NCI-H748 treated with DMSO at 0.1 percent for 48 hours (cell line): Measurements from ENCODE around the gene AATK.

Experiments used
- DNase-seq: peaks from one replicate; lab custom pipeline; 2025; lab: John Stamatoyannopoulos, UW

AATK gene

DNA sequence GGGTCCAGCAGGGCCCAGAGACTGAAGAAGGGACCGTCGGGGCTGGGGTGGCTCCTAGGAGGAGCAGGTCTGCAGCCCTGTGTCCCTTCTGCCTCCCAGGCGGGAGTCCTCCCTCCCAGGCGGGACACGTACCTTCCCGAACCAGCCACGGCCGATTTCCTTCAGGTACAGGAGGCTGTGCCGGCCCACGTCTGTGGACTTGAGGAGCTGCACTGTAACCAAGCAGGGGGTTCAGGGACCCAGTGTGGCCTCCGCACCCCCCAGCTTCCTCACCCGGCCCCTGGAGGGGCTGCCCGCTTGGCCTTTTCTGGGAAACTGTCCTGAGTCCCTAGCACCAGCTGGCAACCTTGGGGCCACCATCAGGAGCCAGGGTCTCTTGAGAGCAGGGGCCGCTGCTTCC is 37.7 kb downstream of the AATK start:
- no peak for DNase-seq

DNA sequence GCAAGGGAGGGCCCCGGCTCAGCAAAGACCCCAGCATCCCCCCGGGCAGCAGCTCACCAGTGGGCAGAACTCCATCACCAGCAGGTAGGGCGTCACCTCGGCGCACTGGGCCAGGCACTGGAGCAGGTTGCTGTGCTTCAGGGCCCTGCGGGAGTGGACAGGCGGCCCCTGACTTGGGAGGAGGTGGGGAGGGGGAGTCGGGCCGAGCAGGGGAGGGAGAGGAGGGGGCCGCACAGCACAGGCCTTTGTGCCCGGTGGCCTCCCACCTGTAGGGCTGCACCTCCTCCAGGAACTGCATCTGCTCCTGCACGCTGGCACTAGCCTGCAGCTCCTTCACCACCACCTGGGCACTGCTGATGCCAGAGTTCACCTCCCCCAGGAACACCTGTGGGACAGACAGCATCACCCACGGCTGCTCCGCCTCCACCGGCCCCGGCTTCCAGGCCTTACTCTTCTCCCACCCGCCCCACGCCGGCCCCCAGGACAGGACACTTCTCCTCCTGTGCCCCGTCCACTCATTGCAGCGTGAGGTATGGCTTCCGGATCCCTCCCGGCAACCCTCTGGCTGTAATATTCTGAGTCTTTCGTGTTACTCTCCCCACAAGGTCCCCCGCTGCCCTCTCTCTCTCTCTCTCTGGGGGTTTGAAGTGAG is 38.4 kb downstream of the AATK start:
- DNase-seq: no peak

DNA sequence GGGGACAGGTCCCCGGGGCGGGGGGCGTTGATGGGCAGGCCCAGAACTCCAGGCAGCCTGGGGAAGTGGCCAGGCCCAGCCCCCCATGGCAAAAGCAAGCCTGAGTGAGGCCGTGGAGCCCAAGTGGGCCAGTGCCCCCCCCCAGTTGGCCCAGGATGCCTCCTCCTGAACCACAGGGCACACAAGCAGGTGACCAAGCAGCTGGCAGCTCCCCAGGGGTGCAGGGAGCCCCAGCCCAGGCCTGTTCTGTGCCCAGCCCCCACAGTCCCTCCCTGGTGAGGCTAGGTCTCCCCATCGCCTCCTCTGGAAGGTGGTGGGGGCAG is 38.9 kb downstream of the AATK start:
- DNase-seq: no peak

DNA sequence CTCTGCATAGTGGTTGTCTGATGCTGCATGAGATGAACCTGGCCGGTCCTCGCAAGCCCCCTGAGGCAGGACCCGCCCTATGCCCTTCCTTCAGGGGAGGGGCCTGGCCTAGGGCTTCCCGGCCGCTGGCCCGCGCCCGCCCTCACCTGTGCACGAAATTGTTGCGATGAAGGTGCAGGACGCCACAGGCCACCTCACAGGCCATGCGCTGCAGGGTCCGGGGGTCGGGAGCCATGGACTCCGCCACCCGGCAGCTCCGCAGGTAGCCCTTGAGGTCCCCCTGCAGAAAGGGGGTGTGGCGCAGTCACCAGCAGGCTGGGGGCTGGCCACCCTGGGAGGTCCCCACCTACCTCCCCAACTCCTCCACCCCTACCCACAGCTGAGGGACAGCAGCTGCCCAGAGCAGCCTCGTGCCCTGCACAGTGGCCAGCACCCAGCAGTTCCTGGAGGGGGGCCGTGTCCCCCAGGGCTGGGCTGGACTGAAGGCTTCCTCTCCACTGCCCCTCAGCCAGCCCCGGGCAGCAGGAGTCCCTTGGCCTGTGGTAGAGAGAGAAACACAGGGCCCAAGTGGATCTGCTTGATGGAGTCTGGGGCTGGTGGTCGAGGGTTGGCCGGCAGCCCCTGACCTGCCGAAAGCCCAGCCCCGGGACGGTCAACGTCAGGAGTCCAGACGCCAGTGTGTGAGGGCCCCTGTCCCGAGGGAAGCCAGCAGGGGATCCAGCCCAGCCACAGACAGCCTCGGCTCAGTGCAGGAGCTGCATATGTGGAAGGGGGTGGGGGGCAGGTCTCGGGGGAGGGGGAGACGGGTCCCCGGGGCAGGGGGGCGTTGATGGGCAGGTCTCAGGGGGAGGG is 39.5 kb downstream of the AATK start:
- no peak for DNase-seq

DNA sequence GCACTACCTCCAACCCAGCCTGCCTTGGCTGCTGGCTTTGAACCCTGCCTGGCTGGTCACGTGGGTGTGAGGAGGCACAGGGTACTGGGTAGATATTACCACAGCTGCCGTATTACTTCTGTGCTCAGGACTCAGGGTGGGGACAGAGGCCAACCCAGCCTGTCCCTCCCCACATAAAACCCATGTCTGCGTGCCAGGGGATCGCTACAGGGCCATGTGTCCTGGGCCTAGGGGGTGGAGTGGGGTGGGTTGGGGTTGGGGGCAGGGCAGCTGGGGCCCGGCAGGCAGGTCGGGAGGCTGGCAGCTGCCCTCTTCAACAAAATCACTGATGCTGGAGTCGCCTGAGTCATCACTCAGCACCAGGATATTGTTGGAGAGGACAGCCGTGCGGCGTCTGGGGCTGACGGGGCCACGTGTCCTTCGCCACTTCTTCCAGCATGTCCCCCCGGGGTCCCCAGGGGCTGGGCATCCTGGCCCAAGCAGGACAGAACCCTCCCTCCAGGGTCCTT is 40.4 kb downstream of the AATK start:
- DNase-seq: no peak

DNA sequence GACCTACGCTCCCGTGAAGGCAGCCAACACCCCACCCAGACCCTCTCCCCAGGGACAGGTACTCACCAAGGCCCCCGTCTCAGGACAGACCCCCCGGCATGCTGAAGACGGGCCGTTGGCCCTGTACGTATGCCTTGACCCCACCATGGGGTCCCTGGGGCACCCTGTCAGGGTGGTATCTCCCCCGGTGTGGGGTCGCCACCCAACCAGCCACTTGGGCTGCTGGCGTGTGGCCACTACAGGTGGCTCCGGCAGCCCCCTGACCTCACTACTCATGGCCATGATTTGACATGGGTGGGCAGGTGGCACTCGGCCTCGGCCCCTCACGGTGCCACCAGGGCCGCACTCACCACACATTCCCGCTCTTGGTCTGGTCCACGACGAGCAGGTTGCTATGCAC is 41.6 kb downstream of the AATK start:
- no peak for DNase-seq

DNA sequence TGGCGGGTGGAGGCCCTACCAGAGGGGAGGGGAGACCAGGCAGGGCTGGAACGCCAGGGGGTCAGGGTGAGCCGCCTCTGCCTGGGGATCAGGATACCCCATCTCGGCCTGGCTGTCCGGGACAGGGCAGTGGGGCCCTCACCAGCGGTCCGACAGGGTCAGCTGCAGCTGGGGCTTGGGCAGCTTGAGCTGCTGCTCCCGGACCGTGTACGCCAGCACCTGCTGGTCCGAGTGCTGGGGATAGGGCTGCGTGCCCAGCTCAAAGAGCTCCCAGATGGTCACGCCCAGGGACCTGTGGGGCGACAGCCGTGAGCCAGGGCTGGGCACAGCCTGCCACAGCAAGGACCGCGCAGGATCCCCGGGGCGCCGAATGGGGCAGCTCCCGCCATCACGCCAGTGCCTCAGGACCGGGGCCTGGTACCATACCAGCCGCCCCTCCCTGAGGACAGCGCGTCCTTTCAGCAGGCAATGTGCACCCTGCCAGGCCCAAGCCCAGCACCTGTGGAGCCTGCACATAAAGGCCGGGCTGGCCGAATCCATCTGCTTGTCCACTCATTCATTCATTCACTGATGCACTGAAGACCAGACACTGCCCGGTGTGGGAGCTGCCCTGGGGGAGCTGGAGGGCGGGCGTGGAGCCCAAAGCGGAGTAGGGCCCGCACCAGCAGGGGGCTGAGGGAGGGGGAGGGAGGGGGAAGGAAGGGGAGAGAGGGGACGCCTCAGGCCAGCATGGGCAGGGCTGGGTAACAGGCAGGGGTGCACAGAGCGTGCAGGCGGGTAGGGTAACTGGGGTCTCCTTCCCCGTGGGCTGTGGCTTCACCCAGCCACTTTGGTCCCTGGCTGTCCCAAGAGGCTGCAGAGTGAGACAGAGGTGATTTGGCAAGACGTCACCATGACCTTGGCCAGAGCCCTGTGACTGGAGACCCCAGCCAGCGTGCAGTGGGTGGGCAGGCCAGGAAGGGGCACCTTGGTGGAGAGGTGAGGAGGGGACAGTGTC is 42.7 kb downstream of the AATK start:
- DNase-seq: no peak

DNA sequence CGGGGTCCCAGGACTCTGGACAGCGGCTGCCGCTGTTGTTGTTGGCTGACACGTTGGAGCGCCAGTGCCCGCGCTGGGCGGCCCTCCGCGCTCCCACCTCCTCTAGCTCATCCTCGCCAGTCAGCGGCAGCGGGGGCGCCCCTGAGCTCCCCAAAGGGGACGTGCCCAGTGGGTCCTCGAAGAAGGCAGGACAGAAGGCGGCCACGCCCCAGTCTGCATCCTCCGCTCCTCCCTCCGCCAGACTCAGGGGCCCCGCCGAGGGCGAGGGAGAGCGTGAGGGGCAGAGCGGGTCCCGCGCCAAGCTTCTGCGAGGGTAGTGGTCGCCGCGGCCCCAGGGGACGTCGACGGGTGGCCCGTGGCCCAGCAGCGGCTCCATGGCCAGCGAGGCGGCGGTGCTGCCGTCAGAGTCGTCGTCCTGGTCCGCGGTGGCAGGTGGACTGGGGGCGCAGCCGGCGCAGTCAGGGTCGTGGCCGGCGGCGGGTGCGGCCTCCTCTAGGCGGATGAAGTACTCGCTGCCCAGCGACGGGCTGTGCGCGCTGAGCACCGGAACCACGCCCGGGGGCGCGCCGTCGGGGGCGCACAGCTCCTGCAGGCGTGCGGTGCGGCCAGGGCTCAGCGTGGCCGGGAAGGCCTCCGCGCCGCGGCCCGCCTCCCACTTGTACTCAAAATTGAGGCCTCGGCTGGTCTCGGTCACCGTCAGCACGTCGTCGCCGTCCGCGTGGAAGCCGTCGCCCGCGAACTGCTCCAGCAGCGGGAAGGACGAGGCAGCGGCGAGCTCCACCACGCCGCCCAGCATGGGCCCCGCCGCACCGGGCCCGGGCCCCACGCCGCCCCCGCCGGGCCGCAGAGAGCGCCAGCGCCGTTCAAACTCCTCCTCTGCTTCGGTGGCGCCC is 43.9 kb downstream of the AATK start:
- DNase-seq: no peak

DNA sequence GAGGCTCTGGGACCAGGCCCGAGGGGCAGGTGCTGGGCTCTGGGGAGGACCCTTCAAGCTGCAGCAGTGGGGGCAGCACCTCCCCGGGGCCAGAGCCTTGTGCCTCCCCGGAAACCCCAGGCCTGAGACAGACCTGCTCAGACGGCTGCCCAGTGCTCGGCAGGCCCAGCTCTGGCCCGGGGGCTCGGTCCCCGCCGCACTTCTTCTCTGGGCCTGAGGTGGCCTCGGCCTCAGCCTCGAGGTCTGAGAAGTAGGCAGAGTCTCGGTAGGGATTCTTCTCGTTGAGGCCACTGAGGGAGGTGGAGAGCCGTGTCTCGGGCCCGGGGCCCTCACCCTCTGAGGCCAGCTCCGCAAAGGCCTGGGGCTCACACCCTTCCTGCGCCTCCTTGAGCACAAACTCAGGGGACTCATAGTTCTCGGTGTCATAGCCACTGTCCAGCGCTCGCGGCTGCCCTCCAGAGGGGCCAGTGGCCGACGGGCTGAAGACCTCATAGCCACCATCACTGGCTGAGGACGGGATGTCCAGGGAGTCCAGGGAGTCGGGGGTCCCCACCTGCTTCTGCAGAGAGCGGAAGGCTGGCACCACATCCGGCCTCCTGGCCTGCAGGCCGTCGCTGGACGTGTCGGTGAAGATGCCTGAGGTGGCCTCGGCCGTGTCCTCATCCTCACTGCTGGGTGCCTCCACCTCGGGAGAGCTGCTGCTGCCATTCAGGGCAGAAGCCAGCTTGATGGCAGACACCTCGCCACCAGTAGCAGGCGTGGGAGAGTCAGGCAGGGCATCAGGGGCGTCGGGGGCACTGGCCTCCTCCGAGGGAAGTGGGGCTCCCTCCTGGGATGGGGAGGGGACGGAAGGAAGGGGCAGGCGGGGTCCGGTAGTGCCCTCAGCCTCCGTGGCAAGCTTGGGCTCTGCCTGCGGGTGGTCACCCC is 45.1 kb downstream of the AATK start:
- no peak for DNase-seq

DNA sequence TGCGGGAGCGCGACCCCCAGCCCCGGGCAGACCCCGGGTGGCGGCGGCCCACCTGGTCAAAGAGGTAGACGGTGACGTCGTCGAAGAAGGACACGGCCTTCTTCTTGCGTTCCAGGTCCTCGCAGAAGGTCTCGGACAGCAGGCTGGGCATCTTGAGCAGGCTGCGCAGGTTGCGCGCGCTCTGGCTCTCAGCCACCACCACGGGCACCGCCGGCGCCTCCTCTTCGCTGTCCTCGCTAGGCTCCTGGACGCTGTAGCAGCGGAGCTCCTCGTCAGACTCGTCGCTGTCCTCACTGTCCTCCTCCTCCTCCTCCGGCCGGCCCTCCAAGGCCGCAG is 45.9 kb downstream of the AATK start:
- DNase-seq: no peak

DNA sequence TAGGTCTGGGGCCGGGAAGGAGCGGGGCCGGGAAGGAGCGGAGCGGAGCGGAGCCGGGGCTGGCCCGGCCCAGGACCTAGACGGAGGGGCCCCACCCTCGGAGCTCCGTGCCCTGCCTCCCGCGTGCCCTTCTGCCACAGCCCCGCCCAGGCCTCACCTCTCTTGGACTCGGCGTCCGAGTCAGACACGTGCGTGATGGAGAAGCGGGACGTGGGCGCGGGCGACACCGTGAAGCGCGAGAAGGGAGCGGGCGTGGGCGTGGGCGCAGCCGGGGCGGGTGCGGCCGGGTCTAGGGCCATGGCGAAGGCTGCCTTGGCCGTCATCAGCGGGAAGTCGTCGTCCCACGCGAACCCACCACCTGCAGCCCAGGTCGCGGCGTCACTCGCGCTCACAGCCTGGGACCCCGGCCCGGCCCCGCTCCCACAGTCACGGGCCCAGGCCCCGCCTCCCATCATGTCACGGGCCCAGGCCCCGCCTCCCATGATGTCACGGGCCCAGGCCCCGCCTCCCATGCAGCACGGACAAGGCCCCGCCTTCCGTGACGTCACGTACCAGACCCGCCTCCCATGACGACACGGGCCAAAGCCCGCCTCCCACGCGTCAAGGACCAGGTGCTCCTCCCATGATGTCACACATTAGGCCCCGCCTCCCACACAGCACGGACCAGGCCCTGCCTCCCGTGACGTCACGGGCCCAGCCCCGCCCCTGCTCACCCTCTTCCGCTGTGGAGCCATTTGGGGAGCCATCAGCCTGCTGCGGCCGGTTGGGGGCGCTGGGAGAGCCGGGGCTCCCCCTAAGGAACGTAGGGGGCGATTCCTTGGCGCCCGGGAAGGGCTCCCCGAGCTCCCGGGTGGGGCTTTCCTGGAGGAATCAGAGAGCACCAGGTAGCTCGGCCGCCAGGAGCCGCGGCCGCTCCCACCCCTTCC is 46.5 kb downstream of the AATK start:
- no peak for DNase-seq

DNA sequence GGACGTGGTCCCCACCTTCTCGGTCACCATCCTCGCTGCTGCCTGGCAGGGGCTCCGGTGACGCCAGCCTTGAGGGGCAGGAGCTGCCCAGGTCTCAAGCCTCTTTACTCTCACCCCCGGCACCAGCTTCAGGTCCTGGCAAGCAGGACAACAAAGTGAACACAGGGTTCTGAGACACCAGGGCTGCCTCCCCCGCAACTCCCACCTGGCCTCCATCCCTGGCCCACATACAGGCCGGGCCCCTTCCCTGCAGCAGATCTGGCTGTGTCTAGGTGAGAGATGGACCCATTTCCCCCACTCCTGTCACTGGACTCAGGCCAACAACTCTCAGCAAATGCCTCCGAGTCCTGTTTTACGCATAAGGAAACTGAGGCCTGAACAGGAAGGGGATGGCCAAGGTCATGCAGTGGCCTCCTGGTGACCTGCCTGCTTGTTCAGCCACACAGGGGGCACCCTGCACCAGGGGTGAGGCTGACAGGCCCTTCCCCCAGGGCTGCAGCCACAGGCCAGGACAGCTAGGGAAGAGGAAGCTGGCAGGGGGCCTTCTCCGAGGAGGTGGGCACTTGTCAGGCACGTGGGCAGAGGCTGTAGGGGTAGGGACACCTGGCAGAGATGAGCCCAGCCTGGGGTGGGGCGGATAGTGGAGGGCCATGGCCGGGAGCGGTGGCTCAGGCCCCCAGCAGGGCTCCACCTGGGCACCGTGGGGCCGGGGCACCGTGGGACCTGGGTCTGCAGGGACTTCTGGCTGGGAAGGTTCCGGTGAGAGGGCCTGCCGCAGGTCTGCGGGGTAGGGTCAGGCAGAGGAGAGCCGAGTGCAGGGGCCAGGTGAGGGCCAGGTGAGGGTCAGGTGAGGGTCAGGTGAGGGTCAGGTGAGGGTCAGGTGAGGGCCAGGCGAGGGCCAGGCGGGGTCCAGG is 47.5 kb downstream of the AATK start:
- no peak for DNase-seq

DNA sequence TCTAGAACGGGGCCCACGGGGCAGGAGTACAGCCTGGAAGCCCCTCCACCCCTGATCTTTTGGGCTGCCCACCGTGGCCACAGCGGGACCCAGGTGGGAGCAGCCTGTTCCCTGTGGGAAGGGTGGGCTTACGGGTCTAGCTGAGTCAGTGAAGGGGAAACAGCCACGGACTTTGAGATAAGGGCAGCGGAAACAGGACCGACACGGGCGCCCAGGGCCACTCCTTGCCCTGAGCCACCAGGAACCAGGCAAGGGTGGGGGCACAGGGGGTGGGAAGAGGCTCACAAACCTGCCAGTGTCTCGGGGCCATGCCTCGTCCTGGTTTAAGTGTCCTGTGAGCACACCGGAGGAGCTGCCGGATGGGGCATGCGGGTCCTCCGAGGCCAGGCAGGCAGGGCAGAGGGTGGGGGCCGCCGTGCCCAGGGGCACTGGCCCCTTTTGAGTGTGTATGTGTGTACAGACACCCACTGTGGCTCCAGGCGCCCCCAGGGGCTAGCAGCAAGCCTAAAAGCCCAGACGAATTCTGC is 48.3 kb downstream of the AATK start:
- no peak for DNase-seq

DNA sequence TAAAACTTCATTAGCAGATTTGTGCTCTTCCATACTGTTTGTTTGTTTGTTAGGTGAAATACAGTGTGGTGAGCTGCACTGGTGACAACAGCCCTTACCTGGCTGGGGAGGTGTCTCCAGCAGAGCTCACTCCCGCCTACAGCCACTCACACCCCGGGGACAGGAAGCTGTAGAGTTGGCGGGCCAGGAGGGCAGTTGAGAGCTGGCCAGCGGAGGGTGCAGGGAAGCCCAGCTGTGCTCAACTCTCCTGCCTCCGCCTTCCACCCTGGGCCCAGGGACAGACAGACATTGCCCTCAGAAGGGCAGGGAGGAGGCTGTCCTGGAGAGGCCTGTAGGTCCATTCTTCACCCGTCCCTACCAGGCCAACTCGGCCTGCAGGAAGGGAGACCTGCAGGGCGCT is 49.3 kb downstream of the AATK start:
- no peak for DNase-seq

DNA sequence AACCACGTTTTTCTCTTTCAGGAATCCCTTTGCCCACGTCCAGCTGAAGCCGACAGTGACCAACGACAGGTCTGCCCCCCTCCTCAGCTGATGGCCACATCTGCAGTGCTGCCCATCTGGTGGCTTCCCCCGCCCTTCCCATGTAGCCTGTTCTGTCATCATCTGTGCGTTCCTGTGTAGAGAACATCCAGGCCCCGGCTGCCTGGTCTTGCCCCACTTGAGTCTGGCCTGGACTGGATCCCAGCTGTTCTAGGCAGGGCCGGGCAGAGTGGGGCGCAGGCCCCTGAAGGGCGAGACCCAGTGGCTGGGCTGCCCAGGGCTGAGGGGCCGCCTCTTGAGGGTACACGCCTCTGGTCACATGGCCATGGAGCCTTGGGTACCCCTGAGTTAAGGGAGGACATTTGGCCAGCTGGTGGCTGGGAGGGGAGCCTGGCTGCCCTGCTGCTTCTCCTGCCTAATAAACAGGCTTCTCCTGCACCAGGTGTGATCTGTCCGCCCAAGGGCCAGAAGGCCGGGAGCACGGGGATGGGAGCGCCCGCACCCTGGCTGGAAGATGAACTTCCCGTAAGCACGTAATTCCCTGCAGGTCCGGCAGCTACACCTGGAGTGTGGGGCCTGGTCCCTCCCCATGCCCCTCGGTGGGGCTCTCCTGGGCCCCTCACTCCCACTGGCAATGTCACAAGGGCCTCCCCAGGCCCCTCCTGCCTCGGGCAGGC is 50.1 kb downstream of the AATK start:
- no peak for DNase-seq

DNA sequence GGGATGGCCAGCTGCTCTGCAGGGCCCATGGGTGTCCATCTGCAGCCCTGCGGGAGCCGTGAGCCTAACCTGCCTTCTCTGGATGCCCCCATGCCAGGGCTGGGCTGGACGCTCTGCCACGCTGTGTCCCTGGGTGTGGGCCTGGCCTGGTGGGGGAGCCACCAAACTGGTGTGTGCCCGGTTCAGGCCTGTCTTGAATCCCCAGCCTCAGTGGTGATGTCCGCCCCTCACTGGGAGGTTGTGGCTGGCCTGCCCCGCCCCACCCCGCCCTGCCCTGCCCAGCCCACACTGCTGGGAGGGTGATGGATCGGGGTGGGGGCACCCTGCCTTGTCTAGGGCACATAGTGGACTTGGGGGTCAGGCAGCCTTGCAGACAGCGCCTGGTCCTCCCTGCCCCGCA is 50.8 kb downstream of the AATK start:
- DNase-seq: no peak

DNA sequence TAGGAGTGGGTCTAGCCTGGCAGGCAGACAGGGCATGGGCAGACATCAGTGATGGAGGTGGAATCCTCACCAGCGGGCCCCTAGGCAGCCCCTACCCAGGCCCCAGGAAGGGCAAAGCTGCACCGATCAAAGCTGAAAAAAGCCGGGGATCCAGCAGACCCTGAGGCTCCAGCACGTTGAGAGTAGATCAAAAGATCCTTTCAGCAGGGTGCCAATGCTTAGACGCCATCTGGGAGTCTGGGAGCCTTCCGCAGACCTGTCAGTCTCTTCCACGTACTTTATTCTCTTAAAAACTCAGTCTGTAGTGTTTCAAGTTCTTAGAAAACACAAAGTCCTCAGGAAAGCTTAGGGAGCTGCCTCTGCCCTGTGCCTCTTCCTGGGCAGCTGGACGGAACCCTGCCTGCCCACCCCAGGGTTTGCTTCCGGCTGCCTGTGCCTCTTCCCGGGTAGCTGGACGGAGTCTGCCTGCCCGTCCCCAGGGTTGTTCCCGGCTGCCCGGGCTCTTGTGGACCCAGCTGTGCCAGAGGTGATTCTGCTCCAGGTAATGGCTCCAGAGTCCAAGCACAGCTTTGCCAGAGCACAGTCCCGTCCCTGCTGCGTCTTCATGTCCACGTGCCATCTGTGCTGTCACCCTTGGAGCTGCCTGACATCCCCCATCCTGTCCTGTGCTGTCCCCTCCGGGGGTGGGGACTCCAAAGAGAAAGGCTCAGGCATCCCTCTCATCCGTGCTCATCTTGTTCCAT is 51.5 kb downstream of the AATK start:
- DNase-seq: no peak
